HUDEP-2 (cell line): Measurements from ENCODE around the gene PTGDR2.

Experiments used
- DNase-seq, 76 experiments: peaks; one replicate each; lab custom pipeline; 2025; ENCODE audit not compliant: unreplicated experiment in 76 of 76; lab: John Stamatoyannopoulos, UW

Gene PTGDR2

GRCh38 chr11:60855726-60856633 lies at the start of gene PTGDR2:
PTGDR2 (minus strand) TSS chr11:60855950; CDS start chr11:60853722, 2,228 bp downstream.
- DNase-seq: peak in 25 of 76 experiments; percentile 5 to 52 (median 26)

GRCh38 chr11:60905047-60905446 lies 49.3 kb upstream of the PTGDR2 start:
- no peak for DNase-seq

GRCh38 chr11:60902625-60903024 lies 46.9 kb upstream of the PTGDR2 start:
- no peak for DNase-seq

GRCh38 chr11:60900673-60901404 lies 45.1 kb upstream of the PTGDR2 start:
- no peak for DNase-seq

GRCh38 chr11:60899977-60900376 lies 44.2 kb upstream of the PTGDR2 start:
- DNase-seq: no peak

GRCh38 chr11:60899046-60899936 lies 43.5 kb upstream of the PTGDR2 start:
- DNase-seq: peak in 46 of 76 experiments; percentile 2 to 62 (median 32)

GRCh38 chr11:60897496-60897895 lies 41.7 kb upstream of the PTGDR2 start:
- no peak for DNase-seq

GRCh38 chr11:60895687-60896086 lies 39.9 kb upstream of the PTGDR2 start:
- no peak for DNase-seq

GRCh38 chr11:60891103-60891741 lies 35.5 kb upstream of the PTGDR2 start:
- DNase-seq: peak in 73 of 76 experiments; percentile 19 to 85 (median 65)

GRCh38 chr11:60890696-60891095 lies 34.9 kb upstream of the PTGDR2 start:
- DNase-seq: no peak

GRCh38 chr11:60889869-60890311 lies 34.1 kb upstream of the PTGDR2 start:
- no peak for DNase-seq

GRCh38 chr11:60887556-60887955 lies 31.8 kb upstream of the PTGDR2 start:
- peak in 46 of 76 experiments; percentile 4 to 64 (median 30) for DNase-seq

GRCh38 chr11:60880643-60881282 lies 25.0 kb upstream of the PTGDR2 start:
- DNase-seq: no peak

- DNase-seq: no peak
Observed at GRCh38 chr11:60879971-60880588, 24.3 kb upstream of the PTGDR2 start.

- DNase-seq: no peak
Observed at GRCh38 chr11:60879104-60879503, 23.4 kb upstream of the PTGDR2 start.

- no peak for DNase-seq
Observed at GRCh38 chr11:60878245-60879101, 22.7 kb upstream of the PTGDR2 start.

GRCh38 chr11:60876168-60876485 lies 20.4 kb upstream of the PTGDR2 start:
- no peak for DNase-seq
